Caco-2 (cell line): ENCODE results near the gene MACROD2. TPM values are rescaled to one million over a fixed set of nuclear protein-coding genes. Genes with fewer than 3 reads are reported as not detected.

Experiments used
- BruUV-seq: library from RNA; stranded (reverse); fragments of 400-500 nt; replicated peaks from 2 replicates; lab custom pipeline; 2021; lab: Mats Ljungman, UMichigan
- CTCF ChIA-PET: fragments of 300-600 bp; sonication (Branson Sonifier 250); formaldehyde crosslinking; loops from one replicate; lab custom pipeline; 2022; ENCODE audit warnings: antibody characterized with exemption; lab: Charles Lee
- POLR2A ChIA-PET: fragments of 300-600 bp; sonication (Branson Sonifier 250); formaldehyde crosslinking; loops from one replicate; lab custom pipeline; 2022; ENCODE audit warnings: antibody characterized with exemption; lab: Charles Lee
- DNase-seq, 2 experiments: peaks; one replicate each; pipeline versions ENCODE4 v3.0.0 to v3.0.0-alpha.2; 2020 to 2022
- H3K27me3 ChIP-seq: replicated peaks from 2 replicates; pipeline ENCODE4 v1.6.0; 2011; ENCODE audit warnings: low read length; ENCODE audit not compliant: control insufficient read depth, insufficient read depth
- H3K36me3 ChIP-seq: 2 replicates; pipeline ENCODE4 v1.5.1; 2011; ENCODE audit warnings: low read length; ENCODE audit not compliant: control insufficient read depth, insufficient read depth
- H3K4me1 ChIP-seq: fragments of 250-450 bp; sonication (Bioruptor Pico); 2 replicates; pipeline ENCODE4 v1.5.1; 2020; ENCODE audit warnings: mild to moderate bottlenecking
- H3K4me3 ChIP-seq: 2 replicates; pipeline ENCODE4 v1.5.1; 2011; ENCODE audit warnings: low read depth, mild to moderate bottlenecking, control low read depth, low read length
- H3K9me3 ChIP-seq: fragments of 250-450 bp; sonication (Bioruptor Pico); 2 replicates; pipeline ENCODE4 v1.5.1; 2020; ENCODE audit warnings: mild to moderate bottlenecking, moderate library complexity
- H3K27ac Mint-ChIP-seq: one replicate; pipeline ENCODE4 v1.8.0; 2022; ENCODE audit warnings: mixed read lengths; ENCODE audit not compliant: unreplicated experiment
- H3K27me3 Mint-ChIP-seq: one replicate; pipeline ENCODE4 v1.8.0; 2022; ENCODE audit warnings: mixed read lengths; ENCODE audit not compliant: insufficient read depth, unreplicated experiment
- H3K36me3 Mint-ChIP-seq: one replicate; pipeline ENCODE4 v1.8.0; 2022; ENCODE audit warnings: mild to moderate bottlenecking, mixed read lengths; ENCODE audit not compliant: insufficient read depth, unreplicated experiment
- H3K4me1 Mint-ChIP-seq: one replicate; pipeline ENCODE4 v1.8.0; 2022; ENCODE audit warnings: low read depth, mixed read lengths; ENCODE audit not compliant: unreplicated experiment
- H3K4me3 Mint-ChIP-seq: one replicate; pipeline ENCODE4 v1.8.0; 2022; ENCODE audit warnings: mild to moderate bottlenecking, moderate library complexity, mixed read lengths; ENCODE audit not compliant: unreplicated experiment
- H3K9me3 Mint-ChIP-seq: one replicate; pipeline ENCODE4 v1.8.0; 2022; ENCODE audit warnings: mixed read lengths; ENCODE audit not compliant: unreplicated experiment
- intact Hi-C: fragments of 100-400 bp; cut with micrococcal nuclease; formaldehyde crosslinking; loops from one replicate; pipeline ENCODE4 v1.10.0; 2022; ENCODE audit not compliant: unreplicated experiment
- total RNA-seq: library from RNA; stranded (reverse); gene quantifications from 2 replicates; pipeline ENCODE4 v1.2.3, GENCODE V29; 2022
- TF ChIP-seq, protein P1 (sequence below), 2 experiments: fragments of 200-600 bp in 1 of 2; IDR thresholded peaks; 1 replicate in 1 of 2; 2 replicates in 1 of 2; pipeline versions ENCODE4 v1.5.1 to v1.8.0; 2011 to 2022; ENCODE audit warnings: antibody characterized with exemption in 1 of 2, control low read depth in 1 of 2, inconsistent platforms in 1 of 2, low read depth in 1 of 2, low read length in 1 of 2, mild to moderate bottlenecking in 1 of 2, moderate library complexity in 1 of 2; ENCODE audit not compliant: insufficient read depth in 1 of 2, severe bottlenecking in 1 of 2, unreplicated experiment in 1 of 2

The MACROD2 gene
- total RNA-seq, 1 experiment from 2014 or later: 6.4 TPM

DNA sequence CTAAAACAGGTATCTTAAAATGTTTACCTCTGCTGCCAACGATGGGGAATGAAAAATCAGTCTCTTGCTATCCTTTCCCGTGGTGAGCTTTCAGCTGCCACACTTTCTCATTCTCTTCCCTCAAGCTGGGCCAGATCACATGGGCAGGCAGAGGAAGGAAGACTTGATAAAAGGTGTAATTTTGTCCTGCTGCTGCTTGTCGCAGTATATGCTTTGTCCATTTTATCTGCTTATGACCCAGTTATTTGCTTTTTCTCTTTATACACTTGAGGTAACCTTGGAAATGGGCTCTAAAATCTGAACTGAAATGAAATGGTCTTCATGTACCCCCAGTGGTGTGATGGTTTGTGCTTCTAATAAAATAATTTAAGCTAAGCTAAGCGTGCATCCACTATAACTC lies 1038.0 kb downstream of the MACROD2 start:
- ChIA-PET CTCF (no interaction called here), POLR2A (no interaction called here)
- Histone ChIP-seq H3K4me3 (no peak overlapping the region), H3K4me1 (no peaks in the 10 kb centered on the region), H3K36me3 (no peaks in the 10 kb centered on the region), H3K9me3 (no peaks in the 10 kb centered on the region), H3K27me3 (no peaks in the 10 kb centered on the region)
- H3K4me1 Mint-ChIP-seq: peaks cover under 1% of the 10 kb centered on the region
- TF ChIP-seq, protein P1, sequence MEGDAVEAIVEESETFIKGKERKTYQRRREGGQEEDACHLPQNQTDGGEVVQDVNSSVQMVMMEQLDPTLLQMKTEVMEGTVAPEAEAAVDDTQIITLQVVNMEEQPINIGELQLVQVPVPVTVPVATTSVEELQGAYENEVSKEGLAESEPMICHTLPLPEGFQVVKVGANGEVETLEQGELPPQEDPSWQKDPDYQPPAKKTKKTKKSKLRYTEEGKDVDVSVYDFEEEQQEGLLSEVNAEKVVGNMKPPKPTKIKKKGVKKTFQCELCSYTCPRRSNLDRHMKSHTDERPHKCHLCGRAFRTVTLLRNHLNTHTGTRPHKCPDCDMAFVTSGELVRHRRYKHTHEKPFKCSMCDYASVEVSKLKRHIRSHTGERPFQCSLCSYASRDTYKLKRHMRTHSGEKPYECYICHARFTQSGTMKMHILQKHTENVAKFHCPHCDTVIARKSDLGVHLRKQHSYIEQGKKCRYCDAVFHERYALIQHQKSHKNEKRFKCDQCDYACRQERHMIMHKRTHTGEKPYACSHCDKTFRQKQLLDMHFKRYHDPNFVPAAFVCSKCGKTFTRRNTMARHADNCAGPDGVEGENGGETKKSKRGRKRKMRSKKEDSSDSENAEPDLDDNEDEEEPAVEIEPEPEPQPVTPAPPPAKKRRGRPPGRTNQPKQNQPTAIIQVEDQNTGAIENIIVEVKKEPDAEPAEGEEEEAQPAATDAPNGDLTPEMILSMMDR (IDR thresholded peaks at IDR 0.05; ENCODE audit: insufficient read depth in 1 of 2, low read depth in 1 of 2, low read length in 1 of 2, severe bottlenecking in 1 of 2, unreplicated experiment in 1 of 2): no peak
- no peaks in the 10 kb centered on the region for H3K27me3 Mint-ChIP-seq
- no peak overlapping the region for H3K4me3 Mint-ChIP-seq
- no peak for DNase-seq
- intact Hi-C loops: no loop called here
- no TSS peak for BruUV-seq
- no peak overlapping the region for H3K27ac Mint-ChIP-seq
- H3K36me3 Mint-ChIP-seq: no peaks in the 10 kb centered on the region
- H3K9me3 Mint-ChIP-seq: no peaks in the 10 kb centered on the region

DNA sequence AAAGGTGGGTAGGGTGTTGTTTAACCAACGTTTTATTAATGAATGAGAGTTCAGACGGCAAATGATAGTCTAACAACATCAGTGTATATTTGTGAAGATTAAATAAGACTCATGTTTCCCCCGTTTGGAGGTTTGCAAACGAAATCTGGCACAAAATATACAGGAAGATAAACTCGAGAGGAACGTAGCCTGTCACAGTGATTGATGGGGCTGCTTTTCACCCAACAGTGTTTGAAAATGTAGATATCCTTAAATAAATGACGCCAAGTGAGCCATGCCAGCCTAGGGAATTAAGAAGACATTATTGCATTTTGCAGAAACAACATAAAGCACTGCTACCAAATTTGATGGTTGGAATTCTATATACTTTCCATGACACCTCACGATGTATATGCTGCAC lies 1038.6 kb downstream of the MACROD2 start:
- ChIA-PET CTCF (no interaction called here), POLR2A (no interaction called here)
- no TSS peak for BruUV-seq
- Histone ChIP-seq H3K4me1 (peaks cover 2% of the 10 kb centered on the region), H3K4me3 (no peak overlapping the region), H3K9me3 (no peaks in the 10 kb centered on the region), H3K36me3 (no peaks in the 10 kb centered on the region), H3K27me3 (no peaks in the 10 kb centered on the region)
- Mint-ChIP-seq H3K4me1 (peaks cover 6% of the 10 kb centered on the region), H3K9me3 (no peaks in the 10 kb centered on the region), H3K27ac (no peak overlapping the region), H3K4me3 (no peak overlapping the region), H3K36me3 (no peaks in the 10 kb centered on the region), H3K27me3 (no peaks in the 10 kb centered on the region)
- TF ChIP-seq, protein P1 (IDR thresholded peaks at IDR 0.05; ENCODE audit: insufficient read depth in 1 of 2, low read depth in 1 of 2, low read length in 1 of 2, severe bottlenecking in 1 of 2, unreplicated experiment in 1 of 2): no peak
- intact Hi-C loops: no loop called here
- DNase-seq: no peak

DNA sequence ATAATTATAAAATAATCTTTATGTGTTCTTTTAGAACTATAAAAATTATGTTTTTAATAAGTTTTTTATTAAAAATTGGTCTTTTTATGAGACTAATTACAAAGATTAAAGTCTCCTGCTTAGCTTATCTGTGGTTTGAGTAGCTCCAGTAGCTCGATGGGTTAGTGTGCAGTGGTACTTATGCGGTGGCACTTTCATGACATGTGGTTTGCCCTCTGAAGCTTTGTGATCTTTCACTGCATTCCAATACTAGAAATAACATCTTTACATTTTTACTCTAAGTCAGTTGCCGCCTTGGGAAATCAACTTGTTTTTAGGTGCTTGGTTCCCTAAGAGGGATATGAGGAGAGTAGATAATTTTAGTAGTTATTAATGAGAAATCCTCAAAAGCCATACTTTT lies 1041.6 kb downstream of the MACROD2 start:
- TF ChIP-seq, protein P1 (IDR thresholded peaks at IDR 0.05; ENCODE audit: insufficient read depth in 1 of 2, low read depth in 1 of 2, low read length in 1 of 2, severe bottlenecking in 1 of 2, unreplicated experiment in 1 of 2): no peak
- Histone ChIP-seq H3K27me3 (no peaks in the 10 kb centered on the region), H3K36me3 (no peaks in the 10 kb centered on the region), H3K9me3 (no peaks in the 10 kb centered on the region), H3K4me3 (no peak overlapping the region), H3K4me1 (peaks cover 11% of the 10 kb centered on the region)
- ChIA-PET POLR2A (no interaction called here), CTCF (no interaction called here)
- Mint-ChIP-seq H3K27ac (no peak overlapping the region), H3K36me3 (no peaks in the 10 kb centered on the region), H3K27me3 (no peaks in the 10 kb centered on the region), H3K4me1 (peaks cover 15% of the 10 kb centered on the region), H3K4me3 (no peak overlapping the region), H3K9me3 (peaks cover 15% of the 10 kb centered on the region)
- no TSS peak for BruUV-seq
- DNase-seq: no peak
- intact Hi-C loops: no loop called here
